Measurements from ENCODE around the gene ADAMTSL3. TPM values are rescaled to one million over a fixed set of nuclear protein-coding genes. Genes with fewer than 3 reads are reported as not detected.

The ADAMTSL3 gene
- total and polyA plus RNA-seq, 2 experiments from 2014 or later = 0.61 to 0.87 TPM

DNA sequence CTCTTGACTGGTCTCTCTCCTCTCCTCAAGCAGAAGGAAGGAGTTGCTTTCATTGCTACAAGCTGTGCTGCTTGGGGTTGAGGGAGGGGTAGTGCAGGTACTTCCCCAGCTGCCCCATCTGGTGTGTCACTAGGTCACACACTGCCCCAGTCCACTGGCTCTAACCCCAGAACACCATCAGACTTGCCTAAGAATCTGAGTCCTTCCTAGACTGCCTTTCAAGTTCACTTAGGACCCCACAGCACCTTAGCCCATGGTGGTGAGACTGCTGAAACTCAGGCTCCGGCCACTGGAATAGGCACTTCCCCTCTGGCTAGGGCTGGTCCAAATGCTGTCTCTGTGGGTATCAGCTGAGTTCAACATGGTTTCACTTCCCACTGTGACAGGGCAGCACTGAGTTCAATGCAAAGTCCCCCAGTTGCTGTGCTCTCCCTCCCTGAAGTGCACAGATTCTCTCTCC lies 301.9 kb downstream of the ADAMTSL3 start (continued):
- TF ChIP-seq POLR2AphosphoS5 (IDR thresholded peaks at IDR 0.05; ENCODE audit: low read depth) (no peak), NANOG (IDR thresholded peaks at IDR 0.05; ENCODE audit: borderline replicate concordance) (no peak), EZH2phosphoT487 (IDR thresholded peaks at IDR 0.05; ENCODE audit: unreplicated experiment) (no peak), CREB1 (CRISPR knock-in tag; IDR thresholded peaks at IDR 0.05; ENCODE audit: low read depth) (no peak)
- TF ChIP-seq, protein P1, sequence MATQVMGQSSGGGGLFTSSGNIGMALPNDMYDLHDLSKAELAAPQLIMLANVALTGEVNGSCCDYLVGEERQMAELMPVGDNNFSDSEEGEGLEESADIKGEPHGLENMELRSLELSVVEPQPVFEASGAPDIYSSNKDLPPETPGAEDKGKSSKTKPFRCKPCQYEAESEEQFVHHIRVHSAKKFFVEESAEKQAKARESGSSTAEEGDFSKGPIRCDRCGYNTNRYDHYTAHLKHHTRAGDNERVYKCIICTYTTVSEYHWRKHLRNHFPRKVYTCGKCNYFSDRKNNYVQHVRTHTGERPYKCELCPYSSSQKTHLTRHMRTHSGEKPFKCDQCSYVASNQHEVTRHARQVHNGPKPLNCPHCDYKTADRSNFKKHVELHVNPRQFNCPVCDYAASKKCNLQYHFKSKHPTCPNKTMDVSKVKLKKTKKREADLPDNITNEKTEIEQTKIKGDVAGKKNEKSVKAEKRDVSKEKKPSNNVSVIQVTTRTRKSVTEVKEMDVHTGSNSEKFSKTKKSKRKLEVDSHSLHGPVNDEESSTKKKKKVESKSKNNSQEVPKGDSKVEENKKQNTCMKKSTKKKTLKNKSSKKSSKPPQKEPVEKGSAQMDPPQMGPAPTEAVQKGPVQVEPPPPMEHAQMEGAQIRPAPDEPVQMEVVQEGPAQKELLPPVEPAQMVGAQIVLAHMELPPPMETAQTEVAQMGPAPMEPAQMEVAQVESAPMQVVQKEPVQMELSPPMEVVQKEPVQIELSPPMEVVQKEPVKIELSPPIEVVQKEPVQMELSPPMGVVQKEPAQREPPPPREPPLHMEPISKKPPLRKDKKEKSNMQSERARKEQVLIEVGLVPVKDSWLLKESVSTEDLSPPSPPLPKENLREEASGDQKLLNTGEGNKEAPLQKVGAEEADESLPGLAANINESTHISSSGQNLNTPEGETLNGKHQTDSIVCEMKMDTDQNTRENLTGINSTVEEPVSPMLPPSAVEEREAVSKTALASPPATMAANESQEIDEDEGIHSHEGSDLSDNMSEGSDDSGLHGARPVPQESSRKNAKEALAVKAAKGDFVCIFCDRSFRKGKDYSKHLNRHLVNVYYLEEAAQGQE (IDR thresholded peaks at IDR 0.05; ENCODE audit: unreplicated experiment) = no peak
- TF ChIP-seq, protein P2, sequence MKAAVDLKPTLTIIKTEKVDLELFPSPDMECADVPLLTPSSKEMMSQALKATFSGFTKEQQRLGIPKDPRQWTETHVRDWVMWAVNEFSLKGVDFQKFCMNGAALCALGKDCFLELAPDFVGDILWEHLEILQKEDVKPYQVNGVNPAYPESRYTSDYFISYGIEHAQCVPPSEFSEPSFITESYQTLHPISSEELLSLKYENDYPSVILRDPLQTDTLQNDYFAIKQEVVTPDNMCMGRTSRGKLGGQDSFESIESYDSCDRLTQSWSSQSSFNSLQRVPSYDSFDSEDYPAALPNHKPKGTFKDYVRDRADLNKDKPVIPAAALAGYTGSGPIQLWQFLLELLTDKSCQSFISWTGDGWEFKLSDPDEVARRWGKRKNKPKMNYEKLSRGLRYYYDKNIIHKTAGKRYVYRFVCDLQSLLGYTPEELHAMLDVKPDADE (IDR thresholded peaks at IDR 0.05) = no peak
- TF ChIP-seq, protein P3, sequence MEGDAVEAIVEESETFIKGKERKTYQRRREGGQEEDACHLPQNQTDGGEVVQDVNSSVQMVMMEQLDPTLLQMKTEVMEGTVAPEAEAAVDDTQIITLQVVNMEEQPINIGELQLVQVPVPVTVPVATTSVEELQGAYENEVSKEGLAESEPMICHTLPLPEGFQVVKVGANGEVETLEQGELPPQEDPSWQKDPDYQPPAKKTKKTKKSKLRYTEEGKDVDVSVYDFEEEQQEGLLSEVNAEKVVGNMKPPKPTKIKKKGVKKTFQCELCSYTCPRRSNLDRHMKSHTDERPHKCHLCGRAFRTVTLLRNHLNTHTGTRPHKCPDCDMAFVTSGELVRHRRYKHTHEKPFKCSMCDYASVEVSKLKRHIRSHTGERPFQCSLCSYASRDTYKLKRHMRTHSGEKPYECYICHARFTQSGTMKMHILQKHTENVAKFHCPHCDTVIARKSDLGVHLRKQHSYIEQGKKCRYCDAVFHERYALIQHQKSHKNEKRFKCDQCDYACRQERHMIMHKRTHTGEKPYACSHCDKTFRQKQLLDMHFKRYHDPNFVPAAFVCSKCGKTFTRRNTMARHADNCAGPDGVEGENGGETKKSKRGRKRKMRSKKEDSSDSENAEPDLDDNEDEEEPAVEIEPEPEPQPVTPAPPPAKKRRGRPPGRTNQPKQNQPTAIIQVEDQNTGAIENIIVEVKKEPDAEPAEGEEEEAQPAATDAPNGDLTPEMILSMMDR (conservative IDR thresholded peaks at IDR 0.05; ENCODE audit: low read depth in 2 of 2) = no peak

DNA sequence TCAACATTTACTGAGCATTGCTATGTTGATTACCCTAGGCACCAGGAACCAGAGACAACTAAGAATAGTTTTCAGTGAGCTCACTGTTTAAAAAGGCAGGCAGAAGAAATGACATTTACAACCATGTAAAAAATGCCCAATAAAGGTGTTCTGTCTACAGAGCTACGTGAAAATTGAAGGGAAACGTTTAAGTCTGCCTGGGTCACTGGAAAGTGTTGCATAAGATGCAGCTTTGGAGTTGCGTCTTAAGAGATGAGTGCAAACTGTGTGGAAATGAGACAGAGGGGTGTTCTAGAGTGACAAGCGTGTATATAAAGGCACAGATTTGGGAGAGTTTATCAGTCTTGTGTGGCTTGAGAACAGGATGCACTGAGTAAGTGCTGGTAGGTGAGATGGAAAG lies 303.0 kb downstream of the ADAMTSL3 start:
- Mint-ChIP-seq H3K9me3 (no peaks in the 10 kb centered on the region; the same call in 1 of the 3 replicates), H3K27me3 (ENCODE audit: insufficient read depth, low read depth, poor library complexity) (peaks cover 2% of the 10 kb centered on the region), H3K4me1 (peaks cover 7% of the 10 kb centered on the region; the same call in 2 of the 3 replicates), H3K36me3 (ENCODE audit: low read depth) (no peaks in the 10 kb centered on the region), H3K4me3 (no peak overlapping the region), H3K27ac (no peak overlapping the region)
- Histone ChIP-seq H3K79me2 (replicated peaks; ENCODE audit: insufficient read depth) (no peaks in the 10 kb centered on the region), H3K9me2 (ENCODE audit: insufficient read depth) (no peaks in the 10 kb centered on the region), H4K20me1 (replicated peaks; ENCODE audit: insufficient read depth) (no peaks in the 10 kb centered on the region), H3K27ac (ENCODE audit: low read depth) (no peak overlapping the region), H3K27me3 (ENCODE audit: insufficient read depth) (no peaks in the 10 kb centered on the region), H3K36me3 (ENCODE audit: insufficient read depth) (no peaks in the 10 kb centered on the region), H2AFZ (no peak overlapping the region), H3K4me1 (ENCODE audit: insufficient read depth) (peaks cover 6% of the 10 kb centered on the region; the same call in 1 of the 2 replicates), H3F3A (replicated peaks; ENCODE audit: low read depth) (no peaks in the 10 kb centered on the region), H3K4me3 (no peak overlapping the region), H3K4me2 (no peak overlapping the region)
- no peak for DNase-seq (ENCODE audit: low spot score)
- no peak for ATAC-seq
- no peak for TF ChIP-seq STAT1 (IDR thresholded peaks at IDR 0.05; ENCODE audit: unreplicated experiment)
- TF ChIP-seq, protein P3 (conservative IDR thresholded peaks at IDR 0.05; ENCODE audit: low read depth in 2 of 2) = no peak
- TF ChIP-seq NANOG (IDR thresholded peaks at IDR 0.05; ENCODE audit: borderline replicate concordance) = no peak
- no peak for TF ChIP-seq JUNB (IDR thresholded peaks at IDR 0.05; ENCODE audit: unreplicated experiment)
- TF ChIP-seq EZH2 (IDR thresholded peaks at IDR 0.05; ENCODE audit: low read depth, unreplicated experiment) = no peak
